ENCODE results near the gene PARVG. TPM values are rescaled to one million over a fixed set of nuclear protein-coding genes. Genes with fewer than 3 reads are reported as not detected.

The PARVG gene
- total and polyA plus RNA-seq, 10 of the 15 experiments (the other 5 are each of a cell fraction or from before 2014, with no cell fraction given), result 6.3 to 123 (median 71.9) TPM

GRCh38 chr22:44142421-44143104, 38.2 kb upstream of the PARVG start:
- H3K4me2 ChIP-seq (ENCODE audit: control insufficient read depth, insufficient read depth), result no peak overlapping the region
- intact Hi-C loops (cut with micrococcal nuclease; ENCODE audit: unreplicated experiment), result no loop called here
- in situ Hi-C loops (cut with MboI), result no loop called here
- TF ChIP-seq CHD2 (IDR thresholded peaks at IDR 0.05; ENCODE audit: borderline replicate concordance, low read depth, low read length) (no peak), NKRF (conservative IDR thresholded peaks at IDR 0.05) (no peak), LARP7 (IDR thresholded peaks at IDR 0.05) (no peak), EED (IDR thresholded peaks at IDR 0.05; ENCODE audit: low read depth) (no peak), SREBF1 (IDR thresholded peaks at IDR 0.05; ENCODE audit: low read length) (no peak), NRF1 (conservative IDR thresholded peaks at IDR 0.05; ENCODE audit: low read depth, low read length) (no peak)
- no TSS peak for BruUV-seq (replicated peaks)
- H2AFZ ChIP-seq (ENCODE audit: control insufficient read depth, low read depth, low read length), result no peak overlapping the region
- no peak for DNase-seq (ENCODE audit: low read depth, low spot score)
- POLR2A ChIA-PET, result interaction anchor here (0.6 kb wide), 1 partner anchor 56 kb away, joined by 6 read pairs; no protein-coding TSS in a partner anchor
- ATAC-seq, result no peak
- H4K20me1 ChIP-seq (ENCODE audit: control insufficient read depth, insufficient read depth), result no peaks in the 10 kb centered on the region
- SMC1A ChIA-PET (ENCODE audit: uncharacterized antibody, unreplicated experiment), result no interaction called here
- H3K79me2 ChIP-seq (ENCODE audit: control insufficient read depth, insufficient read depth, low read length), result no peaks in the 10 kb centered on the region
- no peak overlapping the region for H3K4me3 ChIP-seq
- H3K9ac ChIP-seq (ENCODE audit: control insufficient read depth, insufficient read depth, low read length), result no peak overlapping the region
- H3K27me3 ChIP-seq (replicated peaks in 1 of 2; ENCODE audit: control insufficient read depth in 2 of 2, insufficient read depth in 2 of 2, low read length in 1 of 2), result no peaks in the 10 kb centered on the region
- no peak overlapping the region for H3K27ac ChIP-seq (ENCODE audit: control insufficient read depth, insufficient read depth)
- no peaks in the 10 kb centered on the region for H3K4me1 ChIP-seq (ENCODE audit: control insufficient read depth, insufficient read depth, low read length)
- RAD21 ChIA-PET (ENCODE audit: unreplicated experiment), result no interaction called here
- no peak for FAIRE-seq
- peaks cover under 1% of the 10 kb centered on the region; the same call in 1 of the 3 replicates for H3K9me3 ChIP-seq (replicated peaks; ENCODE audit: control insufficient read depth, insufficient read depth, low read length)
- WGBS (ENCODE audit: insufficient coverage, insufficient replicate concordance, low lambda C conversion rate, missing lambda C conversion rate), result 86% methylated on average over 16 of the region's 16 CpGs
- CTCF ChIA-PET, result no interaction called here
- peaks cover 10 to 17% of the 10 kb centered on the region in 2 experiments; a peak in 3 of 4 replicates for H3K36me3 ChIP-seq (ENCODE audit: control insufficient read depth in 2 of 2, insufficient read depth in 2 of 2, low read length in 1 of 2)

Measured in GM12878 (cell line).